SK-N-DZ (cell line): Measurements from ENCODE around the gene MTUS2.
"Not testable (repeated sequence)": the region's sequence is repeated elsewhere in the genome, so short reads cannot be mapped to it uniquely, and the experiment has no call there.

Experiments used
- DNase-seq: peaks from one replicate; pipeline ENCODE4 v3.0.0-alpha.2; 2015; ENCODE audit warnings: low spot score

The MTUS2 gene

GRCh38 chr13:29390598-29390997 is 570.5 kb downstream of the MTUS2 start:
- DNase-seq, result not testable (repeated sequence)

GRCh38 chr13:29396446-29396845 is 576.3 kb downstream of the MTUS2 start:
- DNase-seq, result no peak

GRCh38 chr13:29397265-29397664 is 577.1 kb downstream of the MTUS2 start:
- DNase-seq, result no peak

- DNase-seq, result no peak
Observed at GRCh38 chr13:29402166-29402636, 582.1 kb downstream of the MTUS2 start.

GRCh38 chr13:29405401-29405800 is 585.3 kb downstream of the MTUS2 start:
- no peak for DNase-seq

GRCh38 chr13:29411481-29411880 is 591.3 kb downstream of the MTUS2 start:
- DNase-seq, result no peak

- DNase-seq, result no peak
Observed at GRCh38 chr13:29418026-29418425, 597.9 kb downstream of the MTUS2 start.

- no peak for DNase-seq
Observed at GRCh38 chr13:29421118-29421517, 601.0 kb downstream of the MTUS2 start.

GRCh38 chr13:29422015-29422414 is 601.9 kb downstream of the MTUS2 start:
- DNase-seq, result no peak

- DNase-seq, result no peak
Observed at GRCh38 chr13:29423050-29423449, 602.9 kb downstream of the MTUS2 start.

GRCh38 chr13:29427937-29428309 is 607.8 kb downstream of the MTUS2 start:
- DNase-seq, result no peak

GRCh38 chr13:29428310-29429181 is 608.4 kb downstream of the MTUS2 start:
- DNase-seq, result peak; percentile 66

- DNase-seq, result no peak
Observed at GRCh38 chr13:29429286-29429900, 609.3 kb downstream of the MTUS2 start.

GRCh38 chr13:29434217-29434945 is 614.2 kb downstream of the MTUS2 start:
- peak; percentile 88 for DNase-seq

GRCh38 chr13:29435125-29435911 is 615.2 kb downstream of the MTUS2 start:
- peak; percentile 96 for DNase-seq

GRCh38 chr13:29436291-29436690 is 616.2 kb downstream of the MTUS2 start:
- peak; percentile 68 for DNase-seq

GRCh38 chr13:29436721-29437280 is 616.7 kb downstream of the MTUS2 start:
- DNase-seq, result peak; percentile 59

- DNase-seq, result no peak
Observed at GRCh38 chr13:29438769-29439168, 618.6 kb downstream of the MTUS2 start.

GRCh38 chr13:29439601-29440388 is 619.7 kb downstream of the MTUS2 start:
- no peak for DNase-seq

- no peak for DNase-seq
Observed at GRCh38 chr13:29441306-29441705, 621.2 kb downstream of the MTUS2 start.
